DND-41 (cell line): ENCODE results near the gene U2SURP.
"Not testable (repeated sequence)": the region's sequence is repeated elsewhere in the genome, so short reads cannot be mapped to it uniquely, and the experiment has no call there.

Source experiments
- ATAC-seq: fragments of 200-7000 bp; cut with Tn5 transposase; 3 replicates; pipeline ENCODE4 v1.9.1; 2021; ENCODE audit warnings: low read depth; ENCODE audit not compliant: insufficient read depth
- DNase-seq: peaks from one replicate; pipeline ENCODE4 v3.0.0-alpha.2; 2020
- H2AFZ ChIP-seq: 2 replicates; pipeline ENCODE4 v1.6.0; 2012; ENCODE audit warnings: low read depth, low read length
- H3K27ac ChIP-seq: 2 replicates; pipeline ENCODE4 v1.5.1; 2012; ENCODE audit warnings: low read length, inconsistent platforms
- H3K27me3 ChIP-seq: fragments of 200-600 bp; sonication (generic); 2 replicates; pipeline ENCODE4 v1.6.0; 2012; ENCODE audit warnings: low read length, mild to moderate bottlenecking, inconsistent platforms; ENCODE audit not compliant: insufficient read depth, poor library complexity
- H3K36me3 ChIP-seq: 2 replicates; pipeline ENCODE4 v1.5.1; 2012; ENCODE audit warnings: low read length, inconsistent platforms; ENCODE audit not compliant: insufficient read depth
- H3K4me1 ChIP-seq: 2 replicates; pipeline ENCODE4 v1.5.1; 2012; ENCODE audit warnings: mild to moderate bottlenecking, low read length; ENCODE audit not compliant: insufficient read depth
- H3K4me2 ChIP-seq: 2 replicates; pipeline ENCODE4 v1.6.0; 2012; ENCODE audit warnings: mild to moderate bottlenecking, moderate library complexity, low read length, inconsistent platforms; ENCODE audit not compliant: insufficient read depth
- H3K4me3 ChIP-seq, 2 experiments: fragments of 200-600 bp in 1 of 2; shearing (Covaris generic) in 1 of 2; 2 replicates each; pipeline ENCODE4 v1.5.1; 2012 to 2016; ENCODE audit warnings: inconsistent platforms in 2 of 2, low read length in 2 of 2, mild to moderate bottlenecking in 2 of 2, low read depth in 1 of 2, moderate library complexity in 1 of 2
- H3K79me2 ChIP-seq: 2 replicates; pipeline ENCODE4 v1.6.0; 2012; ENCODE audit warnings: low read length, inconsistent platforms; ENCODE audit not compliant: insufficient read depth
- H3K9ac ChIP-seq: 2 replicates; pipeline ENCODE4 v1.6.0; 2012; ENCODE audit warnings: low read depth, mild to moderate bottlenecking, inconsistent platforms, low read length, moderate library complexity
- H3K9me3 ChIP-seq: 2 replicates; pipeline ENCODE4 v1.5.1; 2012; ENCODE audit warnings: low read length, moderate library complexity, mild to moderate bottlenecking, inconsistent platforms; ENCODE audit not compliant: insufficient read depth, severe bottlenecking
- H4K20me1 ChIP-seq: 2 replicates; pipeline ENCODE4 v1.6.0; 2012; ENCODE audit warnings: low read length; ENCODE audit not compliant: insufficient read depth
- CTCF ChIP-seq: IDR thresholded peaks from 2 replicates; pipeline ENCODE4 v1.5.1; 2012; ENCODE audit warnings: borderline replicate concordance, low read length, moderate library complexity, mild to moderate bottlenecking; ENCODE audit not compliant: poor library complexity, severe bottlenecking; ENCODE audit errors: extremely low read depth
- EZH2 ChIP-seq: IDR thresholded peaks from 3 replicates; pipeline ENCODE4 v1.6.1; 2012; ENCODE audit warnings: borderline replicate concordance, low read depth, mild to moderate bottlenecking, moderate library complexity, low read length, inconsistent platforms; ENCODE audit not compliant: severe bottlenecking

Gene U2SURP

GRCh38 chr3:143070977-143071551 lies 69.7 kb downstream of the U2SURP start:
- ATAC-seq (no peak), DNase-seq (no peak)

GRCh38 chr3:143071776-143072175 lies 70.4 kb downstream of the U2SURP start:
- H3K9me3 ChIP-seq, result no peaks in the 10 kb centered on the region
- no peaks in the 10 kb centered on the region for H3K79me2 ChIP-seq
- no peak overlapping the region for H2AFZ ChIP-seq
- H3K4me3 ChIP-seq, result no peak overlapping the region
- H3K9ac ChIP-seq, result no peak overlapping the region
- ATAC-seq (no peak), DNase-seq (no peak)
- no peak overlapping the region for H3K4me2 ChIP-seq
- no peak for TF ChIP-seq EZH2
- TF ChIP-seq CTCF, result no peak
- no peaks in the 10 kb centered on the region for H3K4me1 ChIP-seq
- H4K20me1 ChIP-seq, result no peaks in the 10 kb centered on the region
- no peak overlapping the region for H3K27ac ChIP-seq
- no peaks in the 10 kb centered on the region for H3K36me3 ChIP-seq
- H3K27me3 ChIP-seq, result no peaks in the 10 kb centered on the region

More at GRCh38 chr3:143070977-143071551, 69.7 kb downstream of the U2SURP start:
- Histone ChIP-seq H2AFZ (no peak overlapping the region), H3K4me3 (no peak overlapping the region), H3K79me2 (no peaks in the 10 kb centered on the region), H3K9ac (no peak overlapping the region), H4K20me1 (no peaks in the 10 kb centered on the region), H3K9me3 (no peaks in the 10 kb centered on the region), H3K27ac (no peak overlapping the region), H3K4me2 (no peak overlapping the region), H3K4me1 (no peaks in the 10 kb centered on the region), H3K27me3 (no peaks in the 10 kb centered on the region), H3K36me3 (no peaks in the 10 kb centered on the region)
- TF ChIP-seq EZH2, result no peak
- no peak for TF ChIP-seq CTCF

GRCh38 chr3:143072298-143073020 lies 71.1 kb downstream of the U2SURP start:
- H3K9me3 ChIP-seq, H3K36me3 ChIP-seq, H2AFZ ChIP-seq, H3K27ac ChIP-seq, DNase-seq, H3K9ac ChIP-seq, H4K20me1 ChIP-seq, H3K79me2 ChIP-seq, H3K4me1 ChIP-seq, H3K27me3 ChIP-seq, ATAC-seq, H3K4me2 ChIP-seq, H3K4me3 ChIP-seq: not testable (repeated sequence)

GRCh38 chr3:143073541-143073940 lies 72.2 kb downstream of the U2SURP start:
- not testable (repeated sequence) for H4K20me1 ChIP-seq, H2AFZ ChIP-seq, H3K27ac ChIP-seq, H3K4me3 ChIP-seq, H3K4me2 ChIP-seq, H3K27me3 ChIP-seq, H3K36me3 ChIP-seq, DNase-seq, H3K79me2 ChIP-seq, H3K9me3 ChIP-seq, H3K9ac ChIP-seq, ATAC-seq, H3K4me1 ChIP-seq

- H3K4me1 ChIP-seq, DNase-seq, ATAC-seq, H3K9me3 ChIP-seq, H3K27me3 ChIP-seq, H3K79me2 ChIP-seq, H3K4me3 ChIP-seq, H3K9ac ChIP-seq, H3K4me2 ChIP-seq, H3K27ac ChIP-seq, H4K20me1 ChIP-seq, H2AFZ ChIP-seq, H3K36me3 ChIP-seq: not testable (repeated sequence)
These were observed 72.6 kb downstream of the U2SURP start for GRCh38 chr3:143073983-143074382.
